CD4-positive, alpha-beta T cell (primary cell): Measurements from ENCODE around the gene CGNL1. TPM values are rescaled to one million over a fixed set of nuclear protein-coding genes. Genes with fewer than 3 reads are reported as not detected.

Experiments
- ATAC-seq: fragments of 200-7000 bp; cut with Tn5 transposase; one replicate; pipeline ENCODE4 v1.10.0; 2022; ENCODE audit warnings: mild to moderate bottlenecking; ENCODE audit not compliant: poor library complexity
- CTCF ChIA-PET: fragments of 350-600 bp; sonication (Branson Sonifier 250); formaldehyde crosslinking; loops from one replicate; lab custom pipeline; 2021; ENCODE audit warnings: antibody characterized with exemption, inconsistent platforms; lab: Charles Lee
- POLR2A ChIA-PET: fragments of 350-600 bp; sonication (Branson Sonifier 250); formaldehyde crosslinking; loops from one replicate; lab custom pipeline; 2021; ENCODE audit warnings: antibody characterized with exemption, inconsistent platforms; lab: Charles Lee
- DNase-seq, 14 experiments: peaks; one replicate each; pipeline ENCODE4 v3.0.0-alpha.2; 2013 to 2020; ENCODE audit warnings: mixed read lengths in 2 of 14
- H3K27ac ChIP-seq, 2 donors: one replicate each; pipeline versions ENCODE4 v1.5.1 to v1.7.0; 2013; ENCODE audit warnings: low read length in 2 of 2, low read depth in 1 of 2, mild to moderate bottlenecking in 1 of 2
- H3K27me3 ChIP-seq, 2 experiments: 1 replicate in 1 of 2; 2 replicates in 1 of 2; pipeline versions ENCODE4 v1.6.1 to v1.7.0; 2013; ENCODE audit warnings: low read length in 2 of 2, control low read depth in 1 of 2, mild to moderate bottlenecking in 1 of 2, moderate library complexity in 1 of 2; ENCODE audit not compliant: insufficient read depth in 2 of 2, control insufficient read depth in 1 of 2
- H3K36me3 ChIP-seq: one replicate; pipeline ENCODE4 v1.6.1; 2013; ENCODE audit warnings: low read length, control low read depth; ENCODE audit not compliant: insufficient read depth
- H3K4me1 ChIP-seq: one replicate; pipeline ENCODE4 v1.6.1; 2013; ENCODE audit warnings: low read length, control low read depth; ENCODE audit not compliant: insufficient read depth
- H3K4me3 ChIP-seq: one replicate; pipeline ENCODE4 v1.5.1; 2013; ENCODE audit warnings: mild to moderate bottlenecking, low read length, moderate library complexity
- H3K9me3 ChIP-seq, 2 experiments: 1 replicate in 1 of 2; 2 replicates in 1 of 2; pipeline versions ENCODE4 v1.6.1 to v1.7.0; 2013; ENCODE audit warnings: low read length in 2 of 2, mild to moderate bottlenecking in 2 of 2, control low read depth in 1 of 2, moderate library complexity in 1 of 2; ENCODE audit not compliant: control insufficient read depth in 1 of 2, insufficient read depth in 1 of 2
- H3K27ac Mint-ChIP-seq: one replicate; pipeline ENCODE4 v1.8.0; 2020; ENCODE audit warnings: mixed read lengths
- H3K27me3 Mint-ChIP-seq: one replicate; pipeline ENCODE4 v1.8.0; 2021; ENCODE audit warnings: mixed read lengths
- H3K36me3 Mint-ChIP-seq: one replicate; pipeline ENCODE4 v1.8.0; 2021; ENCODE audit warnings: low read depth, mixed read lengths
- H3K4me1 Mint-ChIP-seq: one replicate; pipeline ENCODE4 v1.8.0; 2021; ENCODE audit warnings: low read depth, mixed read lengths
- H3K4me3 Mint-ChIP-seq: one replicate; pipeline ENCODE4 v1.8.0; 2020; ENCODE audit warnings: mild to moderate bottlenecking, mixed read lengths
- H3K9me3 Mint-ChIP-seq: one replicate; pipeline ENCODE4 v1.8.0; 2020; ENCODE audit warnings: mixed read lengths
- CTCF ChIP-seq: fragments of 200-600 bp; IDR thresholded peaks from one replicate; pipeline ENCODE4 v1.8.0; 2022; ENCODE audit warnings: antibody characterized with exemption, mild to moderate bottlenecking
- intact Hi-C, 2 experiments: fragments of 100-400 bp; cut with DNase I in 1 of 2; cut with micrococcal nuclease in 1 of 2; formaldehyde crosslinking; loops; one replicate each; pipeline versions ENCODE4 v1.15.1 to v1.9.0; 2023 to 2025; cut with DNase I, micrococcal nuclease
- total RNA-seq, 174 experiments: library from RNA in 2 of 174; stranded (reverse) in 2 of 174; gene quantifications; one replicate each; pipeline ENCODE4 v1.2.3 and lab custom pipeline; 2021 to 2026

The CGNL1 gene
- total RNA-seq, 2 experiments from 2014 or later: not detected

GRCh38 chr15:57489122-57489521, 112.8 kb downstream of the CGNL1 start:
- Mint-ChIP-seq H3K27ac (no peak overlapping the region), H3K9me3 (no peaks in the 10 kb centered on the region), H3K27me3 (peaks cover 49% of the 10 kb centered on the region), H3K36me3 (no peaks in the 10 kb centered on the region), H3K4me3 (no peak overlapping the region), H3K4me1 (no peaks in the 10 kb centered on the region)
- no peak overlapping the region for H3K4me3 ChIP-seq
- ChIA-PET POLR2A (no interaction called here), CTCF (no interaction called here)
- DNase-seq (no peak), ATAC-seq (no peak)
- no peaks in the 10 kb centered on the region for H3K9me3 ChIP-seq
- H3K36me3 ChIP-seq: no peaks in the 10 kb centered on the region
- no peak for TF ChIP-seq CTCF
- intact Hi-C loops: no loop called here
- no peaks in the 10 kb centered on the region for H3K4me1 ChIP-seq
- peaks cover 4 to 9% of the 10 kb centered on the region in 2 experiments for H3K27me3 ChIP-seq
- no peak overlapping the region for H3K27ac ChIP-seq

- CTCF ChIA-PET: no interaction called here
- POLR2A ChIA-PET: no interaction called here
Observed at GRCh38 chr15:57493351-57493750, 117.0 kb downstream of the CGNL1 start.

GRCh38 chr15:57494581-57494980, 118.3 kb downstream of the CGNL1 start:
- POLR2A ChIA-PET: no interaction called here

More at GRCh38 chr15:57493351-57493750, 117.0 kb downstream of the CGNL1 start:
- Mint-ChIP-seq H3K4me1 (no peaks in the 10 kb centered on the region), H3K27me3 (peaks cover 19% of the 10 kb centered on the region), H3K36me3 (no peaks in the 10 kb centered on the region), H3K27ac (no peak overlapping the region), H3K4me3 (no peak overlapping the region), H3K9me3 (no peaks in the 10 kb centered on the region)
- H3K27ac ChIP-seq: no peak overlapping the region
- no peaks in the 10 kb centered on the region for H3K27me3 ChIP-seq
- no peaks in the 10 kb centered on the region for H3K4me1 ChIP-seq
- intact Hi-C loops: no loop called here
- H3K36me3 ChIP-seq: no peaks in the 10 kb centered on the region
- no peak for DNase-seq
- ATAC-seq: no peak
- no peaks in the 10 kb centered on the region for H3K9me3 ChIP-seq
- TF ChIP-seq CTCF: no peak
- no peak overlapping the region for H3K4me3 ChIP-seq

More at GRCh38 chr15:57494581-57494980, 118.3 kb downstream of the CGNL1 start:
- intact Hi-C loops: no loop called here
- Histone ChIP-seq H3K9me3 (no peaks in the 10 kb centered on the region), H3K4me1 (no peaks in the 10 kb centered on the region), H3K4me3 (no peak overlapping the region), H3K27ac (no peak overlapping the region), H3K36me3 (no peaks in the 10 kb centered on the region), H3K27me3 (no peaks in the 10 kb centered on the region)
- no peaks in the 10 kb centered on the region for H3K36me3 Mint-ChIP-seq
- H3K27ac Mint-ChIP-seq: no peak overlapping the region
- H3K9me3 Mint-ChIP-seq: no peaks in the 10 kb centered on the region
- peaks cover 19% of the 10 kb centered on the region for H3K27me3 Mint-ChIP-seq
- no peak for TF ChIP-seq CTCF
- ATAC-seq: no peak
- no peak overlapping the region for H3K4me3 Mint-ChIP-seq
- DNase-seq: no peak
- no peaks in the 10 kb centered on the region for H3K4me1 Mint-ChIP-seq
- CTCF ChIA-PET: no interaction called here
